CMK (cell line): Measurements from ENCODE around the gene IL7R.
"Not testable (repeated sequence)": the region's sequence is repeated elsewhere in the genome, so short reads cannot be mapped to it uniquely, and the experiment has no call there.

Experiments
- DNase-seq: peaks from one replicate; pipeline ENCODE4 v3.0.0-alpha.2; 2010; ENCODE audit warnings: low read depth

Gene IL7R

DNA sequence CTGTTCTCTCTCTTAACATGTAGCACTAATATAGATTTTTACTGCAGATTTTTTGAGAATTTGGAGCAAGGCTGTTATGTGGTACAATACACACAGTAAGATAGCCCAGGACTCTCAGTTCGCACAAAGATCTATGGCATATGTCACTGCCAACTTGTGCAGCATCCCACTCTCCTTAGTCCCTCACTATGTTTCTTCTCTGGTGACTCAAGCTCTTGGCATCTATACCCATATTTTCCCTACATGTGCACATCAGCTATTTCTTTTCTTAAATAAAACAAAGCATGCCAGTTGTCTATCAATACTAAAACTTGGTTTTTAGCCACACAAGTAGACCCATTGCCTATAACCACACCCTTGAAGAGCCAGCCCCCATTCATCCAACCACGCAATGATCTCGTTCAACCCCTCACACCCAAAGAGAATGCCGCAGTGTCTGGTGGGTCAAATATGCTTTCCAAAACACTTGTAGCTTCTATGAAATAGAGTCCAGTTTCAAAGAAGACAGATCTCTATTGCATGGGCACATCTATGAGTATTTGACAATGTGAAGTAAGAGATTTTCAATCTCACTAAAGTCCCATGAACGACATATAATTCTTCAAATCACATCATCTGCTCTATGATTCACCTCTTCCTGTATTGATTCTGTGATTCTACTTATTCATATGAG, 18.2 kb upstream of the IL7R start:
- no peak for DNase-seq

DNA sequence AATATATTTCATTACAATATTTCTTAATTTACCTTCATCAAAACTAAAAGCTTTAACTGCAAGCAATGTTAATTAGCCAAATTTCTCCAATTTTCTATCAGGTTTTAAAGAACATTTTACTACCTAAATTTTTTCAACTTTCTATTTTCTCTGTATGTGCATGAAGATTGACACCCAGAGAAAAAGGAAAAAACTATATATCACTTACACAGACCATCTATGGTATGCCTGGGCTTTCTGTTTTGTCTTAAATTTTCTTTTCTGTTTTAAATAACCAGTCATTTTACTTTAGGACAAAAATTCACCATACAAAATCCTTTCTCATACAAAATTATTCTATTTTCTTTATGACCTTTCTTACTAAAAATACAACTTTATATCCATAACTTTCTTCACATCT, 13.8 kb upstream of the IL7R start:
- no peak for DNase-seq

DNA sequence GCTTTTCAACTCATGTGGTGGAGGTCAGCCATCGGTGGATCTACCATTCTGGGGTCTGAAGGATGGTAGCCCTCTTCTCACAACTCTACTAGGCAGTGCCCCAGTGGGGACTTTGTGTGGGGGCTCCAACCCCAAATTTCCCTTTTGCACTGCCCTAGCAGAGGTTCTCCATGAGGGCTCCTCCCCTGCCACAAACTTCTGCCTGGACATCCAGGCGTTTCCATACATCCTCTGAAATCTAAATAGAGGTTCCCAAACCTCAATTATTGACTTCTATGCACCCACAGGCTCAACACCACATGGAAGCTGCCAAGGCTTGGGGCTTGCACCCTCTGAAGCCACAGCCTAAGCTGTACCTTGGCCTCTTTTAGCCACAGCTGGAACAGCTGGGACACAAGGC, 11.2 kb upstream of the IL7R start:
- DNase-seq, result not testable (repeated sequence)

DNA sequence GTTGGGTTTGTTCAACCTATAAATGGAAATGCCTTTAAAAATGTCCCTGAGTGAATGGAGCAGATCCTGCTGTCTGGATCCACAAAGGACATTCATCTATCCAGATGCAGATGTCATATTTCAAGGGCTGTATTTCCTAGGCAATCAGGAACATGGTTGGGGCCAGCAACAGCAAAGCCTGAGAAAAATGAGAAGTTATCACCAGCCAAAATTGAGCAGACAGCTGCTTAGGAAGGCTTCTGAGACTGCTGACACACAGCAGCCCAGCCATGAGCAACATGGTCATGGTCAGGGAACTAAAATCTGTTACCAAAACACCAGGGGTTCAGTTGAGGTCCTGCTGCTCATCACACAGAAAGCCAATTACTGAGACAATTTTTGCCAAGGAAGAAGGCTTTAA, 9.2 kb upstream of the IL7R start:
- no peak for DNase-seq

DNA sequence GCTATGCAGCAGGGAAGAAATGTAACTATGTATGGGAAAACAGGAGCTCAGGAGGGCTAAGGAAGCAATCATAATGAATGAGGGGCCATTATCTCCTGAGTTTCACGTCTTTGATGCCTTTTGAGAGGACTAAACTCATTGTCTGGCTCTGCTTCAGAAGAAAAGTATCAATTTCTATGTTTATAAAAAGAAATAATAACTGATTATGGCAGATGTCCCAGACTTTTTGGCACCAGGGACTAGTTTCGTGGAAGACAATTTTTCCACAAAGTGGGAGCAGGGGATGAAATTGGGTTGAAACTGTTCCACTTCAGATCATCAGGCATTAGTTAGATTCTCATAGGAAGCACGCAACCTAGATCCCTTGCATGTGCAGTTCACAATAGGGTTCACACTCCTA, 8.7 kb upstream of the IL7R start:
- DNase-seq, result no peak

DNA sequence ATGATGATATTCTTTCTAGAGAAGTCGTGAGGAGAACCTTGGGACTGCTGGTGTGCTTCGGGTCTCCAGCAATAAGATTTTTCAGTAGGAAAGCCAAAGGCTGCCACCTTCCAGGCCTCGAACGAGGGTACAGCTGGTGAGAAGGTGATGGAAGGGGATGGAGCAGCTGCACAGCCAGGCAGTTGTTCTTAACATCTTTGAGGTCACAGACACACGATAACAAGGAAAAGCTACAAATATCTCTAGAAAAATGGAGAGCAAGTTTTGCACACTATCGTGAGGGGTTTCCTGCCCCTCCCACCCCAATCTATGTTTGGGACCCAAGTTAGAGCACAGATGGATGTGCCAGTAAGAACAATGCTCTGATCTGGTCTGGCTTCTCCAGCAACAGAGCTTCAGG, 6.8 kb upstream of the IL7R start:
- no peak for DNase-seq

DNA sequence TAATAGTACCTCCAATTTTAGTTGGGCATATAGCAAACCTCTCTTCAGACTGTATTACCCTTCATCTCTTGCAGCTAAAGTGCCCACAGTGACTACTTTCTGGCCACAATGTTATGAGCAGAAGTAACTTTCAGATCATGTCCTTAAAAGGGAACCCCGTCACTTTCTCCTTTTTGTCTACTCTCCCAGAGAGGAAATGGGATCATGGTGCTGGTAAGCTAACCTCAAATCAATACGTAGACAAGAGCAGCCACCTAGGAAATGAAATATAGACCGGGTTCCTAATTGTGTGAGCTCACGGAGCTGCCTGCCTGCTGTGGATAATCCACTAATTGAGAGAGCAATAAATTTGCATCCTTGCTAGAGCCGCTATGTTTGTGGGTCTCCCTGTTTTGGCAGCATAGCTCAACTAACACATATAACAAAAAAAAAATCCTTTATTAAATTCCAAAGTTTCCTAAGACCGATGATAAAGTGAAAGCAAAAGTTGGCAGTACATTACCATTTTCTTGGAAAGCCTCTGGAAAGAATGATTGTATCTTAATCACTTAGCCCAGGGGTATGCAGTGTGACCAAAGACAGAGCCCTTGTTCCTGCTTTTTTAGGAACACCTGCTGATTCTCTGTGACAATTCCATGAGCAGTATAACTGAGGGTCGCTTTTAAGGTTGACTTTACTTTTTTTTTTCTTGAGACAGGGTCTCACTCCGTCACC, 5.6 kb upstream of the IL7R start:
- DNase-seq, result no peak

DNA sequence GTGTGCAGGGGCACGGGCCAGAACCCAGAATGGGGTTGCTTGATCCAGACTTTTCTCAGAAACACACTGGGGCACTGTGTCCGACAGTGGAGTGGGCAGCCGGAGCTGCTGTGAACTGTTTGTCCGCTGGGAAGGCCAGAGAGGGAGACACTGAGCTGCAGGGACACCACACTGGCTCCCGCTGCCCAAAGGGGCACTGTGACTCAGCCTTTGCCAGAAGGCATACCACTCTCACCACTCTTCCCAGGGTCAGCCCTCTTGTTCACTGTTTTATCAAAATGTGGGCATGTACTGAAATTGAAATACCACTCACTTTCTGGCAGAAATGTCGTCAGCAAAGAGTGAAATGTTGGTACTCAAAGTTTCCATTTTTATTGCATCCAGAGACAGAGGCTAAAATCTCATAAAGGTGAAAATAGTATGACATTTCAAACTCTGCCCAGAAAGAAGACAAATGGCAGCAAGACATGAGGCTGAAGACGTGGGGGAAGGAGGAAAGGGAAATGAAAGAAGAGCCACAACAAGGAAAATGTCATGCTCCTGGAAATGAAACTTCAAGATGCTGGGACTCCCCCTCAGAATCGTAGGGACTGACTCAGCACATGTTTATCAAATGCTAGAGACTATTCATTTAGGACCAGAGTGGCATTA, 4.5 kb upstream of the IL7R start:
- DNase-seq, result no peak

DNA sequence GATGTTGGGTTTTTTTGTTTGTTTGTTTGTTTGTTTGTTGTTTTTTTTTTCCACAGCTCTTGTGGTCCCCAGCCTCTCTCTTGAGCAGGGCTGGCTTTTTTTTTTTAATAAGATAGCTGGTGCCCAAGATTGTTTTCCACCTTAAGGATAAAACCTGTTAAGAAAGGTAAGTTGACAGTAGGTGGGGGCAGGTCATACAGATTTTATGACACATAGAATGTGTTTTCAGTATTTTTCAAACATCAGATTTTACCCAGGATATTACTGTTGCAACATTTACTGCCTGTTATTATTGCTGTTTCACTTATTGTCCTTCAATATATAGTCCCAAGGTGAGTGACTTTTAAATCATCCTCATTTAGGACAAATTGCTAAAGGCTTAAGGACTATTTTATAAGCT, 3.9 kb upstream of the IL7R start:
- DNase-seq, result no peak

DNA sequence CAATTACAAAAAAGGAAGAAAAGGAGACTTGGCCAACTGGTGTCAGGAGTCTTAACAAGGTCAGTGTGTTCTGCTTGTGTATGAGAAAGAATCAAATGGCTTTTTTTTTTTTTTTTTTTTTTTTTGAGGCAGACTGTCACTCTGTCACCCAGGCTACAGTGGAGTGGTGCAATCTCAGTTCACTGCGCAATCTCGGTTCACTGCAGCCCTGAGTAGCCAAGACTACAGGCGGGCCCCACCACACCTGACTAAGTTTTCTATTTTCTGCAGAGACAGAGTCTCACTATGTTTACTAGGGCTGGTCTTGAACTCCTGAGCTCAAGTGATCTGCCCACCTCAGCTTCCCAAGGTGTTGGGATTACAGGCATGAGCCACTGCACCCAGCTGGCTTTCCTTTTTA, 3.1 kb upstream of the IL7R start:
- no peak for DNase-seq

DNA sequence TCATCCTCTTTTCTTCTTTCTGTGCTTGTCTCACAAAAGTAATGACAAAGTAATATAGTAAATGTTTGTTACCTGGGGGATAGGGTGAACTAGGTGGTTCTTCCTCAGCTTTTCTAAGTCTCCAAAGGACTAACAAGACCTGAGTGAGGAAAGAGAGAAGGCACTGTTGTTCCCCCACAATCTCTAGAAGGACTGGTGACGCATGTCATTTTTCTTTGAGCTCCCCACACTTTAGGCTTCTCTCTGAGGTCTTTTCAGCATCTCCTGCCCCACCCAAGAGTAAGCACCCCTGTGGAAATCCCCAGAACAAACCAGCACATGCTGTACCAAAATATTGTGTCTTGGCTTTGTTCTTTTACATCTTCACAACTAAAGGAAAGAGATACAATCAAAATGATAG, 2.4 kb upstream of the IL7R start:
- no peak for DNase-seq

DNA sequence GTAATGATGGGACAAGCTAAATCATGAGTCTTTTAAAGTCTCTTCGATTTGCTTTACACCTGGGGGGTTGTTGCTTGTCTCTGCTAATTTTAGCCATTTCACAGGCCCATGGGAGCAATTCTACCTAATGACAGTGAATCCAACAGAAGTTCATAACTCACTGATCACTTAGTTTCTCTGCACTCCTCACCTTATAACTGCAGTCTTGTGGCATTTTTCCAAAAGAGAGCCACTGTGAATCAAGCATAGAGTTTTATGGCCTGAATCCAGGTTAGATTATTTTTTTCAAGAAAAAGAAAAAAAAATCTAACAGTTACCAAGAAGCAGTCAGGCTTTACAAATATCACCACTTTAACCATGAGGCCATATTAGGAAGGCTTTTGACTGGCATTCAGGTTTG, 1.5 kb upstream of the IL7R start:
- DNase-seq, result no peak

DNA sequence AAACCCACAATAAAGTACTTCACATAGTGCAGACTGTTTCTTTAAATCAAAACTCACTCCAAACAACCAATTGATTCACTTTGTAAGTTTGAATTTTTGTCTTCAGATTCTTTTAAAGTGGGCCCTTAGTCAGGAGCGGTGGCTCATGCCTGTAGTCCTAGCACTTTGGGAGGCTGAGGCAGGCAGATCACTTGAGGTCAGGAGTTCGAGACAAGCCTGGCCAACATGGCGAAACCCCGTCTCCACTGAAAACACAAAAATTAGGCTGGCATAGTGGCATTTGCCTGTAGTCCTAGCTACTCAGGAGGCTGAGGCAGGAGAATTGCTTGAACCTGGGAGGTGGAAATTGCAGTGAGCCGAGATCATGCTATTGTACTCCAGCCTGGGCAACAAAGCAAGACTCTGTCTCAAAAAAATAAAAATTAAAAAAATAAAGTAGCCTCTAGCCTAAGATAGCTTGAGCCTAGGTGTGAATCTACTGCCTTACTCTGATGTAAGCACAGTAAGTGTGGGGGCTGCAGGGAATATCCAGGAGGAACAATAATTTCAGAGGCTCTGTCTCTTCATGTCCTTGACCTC, 416 bp upstream of the IL7R start:
- DNase-seq, result not testable (repeated sequence)

DNA sequence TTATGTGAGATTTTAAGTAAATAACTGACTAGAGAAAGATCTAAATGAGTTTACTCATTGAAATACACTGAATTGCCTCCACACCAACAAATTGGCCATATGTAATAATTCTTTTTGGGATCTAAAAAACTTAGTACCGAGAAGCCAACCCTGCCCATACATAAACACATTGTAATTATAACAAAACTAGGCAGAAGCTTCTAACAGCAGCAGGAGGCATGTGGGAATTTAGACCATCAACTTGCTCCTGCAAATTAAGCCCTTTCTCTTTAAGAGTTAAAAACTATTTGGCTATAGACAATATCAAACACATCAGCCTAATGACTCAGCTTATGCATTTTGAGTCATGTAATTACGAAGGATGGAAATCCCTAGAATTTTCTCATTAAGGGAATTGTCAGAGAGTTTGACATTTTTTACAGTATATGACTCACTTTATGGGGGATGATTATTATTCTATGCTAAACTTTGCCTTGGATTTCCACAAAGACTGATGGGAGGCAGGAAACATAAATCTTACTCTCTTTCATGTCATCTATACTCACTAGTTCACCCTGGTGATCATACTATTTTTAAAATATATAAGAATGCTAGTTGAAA, 1.0 kb downstream of the IL7R start:
- DNase-seq, result no peak

DNA sequence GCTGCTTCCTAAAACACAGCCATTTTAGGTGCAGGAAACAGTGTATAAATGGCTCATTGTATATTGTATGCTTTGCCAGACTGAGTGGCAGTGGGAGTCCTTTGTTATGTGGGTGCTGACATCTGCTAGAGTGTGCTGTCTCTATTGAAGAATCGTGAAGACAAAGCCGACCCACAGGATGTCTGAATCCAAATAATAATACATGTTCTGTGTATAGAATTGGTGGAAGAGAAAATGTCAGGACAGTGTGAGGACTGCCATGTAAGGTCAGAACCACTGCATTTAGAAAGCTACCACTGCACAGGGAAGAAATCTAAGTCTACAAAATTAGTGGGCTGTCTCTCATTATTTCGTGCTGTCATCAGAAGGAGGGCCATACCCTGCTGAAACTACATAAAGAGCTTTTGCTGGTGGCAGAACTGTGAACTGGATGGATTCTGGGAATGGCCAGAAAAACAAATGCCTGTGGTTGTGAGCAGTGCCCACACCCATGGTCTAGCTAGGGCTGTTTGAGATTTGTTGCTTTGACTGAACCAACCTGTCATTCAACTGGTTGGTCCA, 2.5 kb downstream of the IL7R start:
- DNase-seq, result no peak

DNA sequence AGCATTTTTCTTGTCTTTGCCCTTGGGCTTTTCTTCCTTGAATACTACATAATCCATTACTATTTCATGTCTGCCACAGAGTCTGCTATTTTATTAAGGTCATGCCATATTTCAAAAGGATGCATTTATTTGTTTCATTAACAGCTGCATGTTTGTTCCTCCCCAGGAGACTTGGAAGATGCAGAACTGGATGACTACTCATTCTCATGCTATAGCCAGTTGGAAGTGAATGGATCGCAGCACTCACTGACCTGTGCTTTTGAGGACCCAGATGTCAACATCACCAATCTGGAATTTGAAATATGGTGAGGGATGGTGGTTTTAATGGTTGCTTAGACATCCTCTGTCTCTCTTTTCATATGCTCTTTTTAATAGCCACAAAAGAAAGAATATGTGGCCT, 4.0 kb downstream of the IL7R start:
- no peak for DNase-seq

DNA sequence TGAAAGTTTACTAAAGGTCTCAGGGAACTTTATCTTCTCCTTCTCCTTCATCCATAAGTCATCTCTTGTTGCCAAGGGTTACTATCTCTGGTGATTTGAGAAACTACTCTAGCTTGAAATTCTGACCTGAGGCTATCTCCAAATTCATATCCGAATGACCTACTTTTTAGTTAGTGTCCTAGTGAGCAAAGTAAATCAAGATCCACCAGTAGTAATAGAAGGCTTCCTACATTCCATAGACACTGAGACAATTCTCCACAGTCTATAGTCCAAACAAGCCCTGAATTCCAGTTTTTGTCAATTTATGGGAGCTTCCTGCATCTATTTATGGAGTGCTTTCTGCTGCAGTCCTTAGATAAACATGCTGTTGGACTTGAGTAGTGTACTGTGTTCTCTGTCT, 5.0 kb downstream of the IL7R start:
- no peak for DNase-seq

DNA sequence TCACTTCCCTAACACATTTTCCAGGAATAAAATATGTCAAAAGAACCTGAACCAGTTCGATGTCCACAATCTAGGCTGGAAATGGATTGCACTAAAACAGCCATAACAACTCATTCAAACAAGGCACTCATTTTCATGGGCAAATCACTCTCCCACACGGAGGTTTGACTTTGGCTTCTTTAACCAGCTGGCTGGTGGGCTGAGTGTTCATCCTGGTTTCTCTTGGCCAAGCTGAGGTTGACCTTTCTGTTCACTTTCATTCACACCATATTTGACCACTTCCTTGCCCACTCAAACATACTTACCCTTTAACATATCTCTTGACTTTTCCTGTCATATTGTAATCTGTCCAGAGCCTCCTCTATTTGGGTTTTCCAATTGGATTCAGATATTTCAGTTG, 5.4 kb downstream of the IL7R start:
- no peak for DNase-seq

DNA sequence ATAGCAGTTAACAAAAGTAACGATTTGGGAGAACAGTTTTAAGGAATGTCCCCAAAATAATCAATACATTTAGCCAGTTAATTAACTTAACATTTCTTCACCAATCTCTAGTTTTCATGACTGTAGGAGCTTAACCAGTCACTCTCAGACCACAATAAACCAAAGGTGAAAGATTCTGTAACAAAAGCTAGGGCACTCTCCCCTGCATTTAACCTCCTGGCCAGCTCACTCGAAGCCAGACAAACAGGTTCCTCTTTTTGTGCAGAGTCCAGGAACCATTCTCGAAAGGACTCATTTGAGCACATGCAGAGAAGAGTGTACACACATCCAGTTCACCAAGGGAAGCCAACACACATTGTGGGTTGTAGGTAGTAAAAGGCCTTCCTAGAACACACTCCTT, 6.5 kb downstream of the IL7R start:
- DNase-seq, result no peak

DNA sequence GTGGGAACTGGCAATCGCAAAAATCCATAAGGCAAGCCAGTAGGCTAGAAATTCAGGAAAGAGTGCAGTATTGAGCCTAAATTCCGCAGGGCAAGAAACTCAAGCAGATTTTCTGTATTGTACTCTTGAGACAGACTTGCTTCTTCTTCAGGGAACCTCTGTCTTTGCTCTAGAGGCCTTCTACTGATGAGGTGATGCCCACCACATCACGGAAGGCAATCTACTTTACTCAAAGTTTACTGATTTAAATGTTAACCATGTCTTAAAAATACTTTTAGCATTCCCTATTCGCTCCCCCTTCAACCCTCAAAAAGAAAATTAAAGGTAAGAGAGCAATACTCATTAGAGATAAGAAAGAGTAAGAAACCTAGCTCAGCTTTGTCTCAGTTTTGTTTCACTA, 11.3 kb downstream of the IL7R start:
- DNase-seq, result no peak

DNA sequence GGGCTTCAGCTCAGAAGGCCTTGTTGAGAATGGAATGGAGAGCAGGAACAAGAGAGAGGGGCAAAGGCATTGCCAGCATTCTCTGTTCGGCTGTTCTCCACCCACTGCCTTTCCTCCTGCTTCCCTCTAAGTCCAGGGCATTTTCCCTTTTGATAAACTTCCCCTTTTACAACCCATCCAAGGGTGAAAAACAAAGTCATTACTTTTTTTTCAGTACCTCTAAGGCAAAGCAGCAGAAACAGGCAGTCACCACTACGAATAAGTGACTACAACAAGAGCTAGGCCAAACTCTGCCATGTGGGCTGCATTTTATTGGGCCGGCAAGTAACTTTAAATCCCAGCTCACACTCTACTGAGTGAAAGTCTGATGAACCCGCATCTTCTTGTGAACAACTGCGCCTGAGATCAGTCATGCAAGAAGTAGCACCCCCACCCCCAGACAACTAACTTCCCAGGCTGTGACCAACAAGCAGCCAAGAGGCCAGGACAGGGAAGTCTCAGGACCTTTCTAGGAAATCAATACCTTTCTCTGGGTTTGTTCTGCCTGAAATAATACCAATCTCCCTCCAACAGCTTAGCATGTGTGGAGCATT, 13.1 kb downstream of the IL7R start:
- DNase-seq, result no peak

DNA sequence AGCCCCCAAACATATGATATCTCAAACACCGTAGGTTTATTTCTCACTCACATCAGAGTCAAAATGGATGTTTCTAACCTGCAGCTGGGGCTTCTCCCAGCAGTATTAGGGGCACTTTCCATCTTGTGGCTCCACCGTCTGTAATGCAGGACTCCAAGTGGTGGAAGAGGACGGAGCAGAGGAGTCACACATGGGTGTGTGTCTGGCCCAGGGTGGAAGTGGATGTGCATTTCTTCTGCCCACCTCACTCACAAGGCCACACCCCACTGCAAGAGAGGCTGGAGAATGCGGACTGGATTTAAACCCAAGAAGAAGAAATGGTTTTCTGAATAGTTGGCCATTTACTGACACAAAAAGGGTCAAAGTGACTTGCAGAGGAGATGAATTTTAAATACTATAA, 13.9 kb downstream of the IL7R start:
- DNase-seq, result no peak
